DOHH2 (cell line): ENCODE data around the gene WAC.
"Not testable (repeated sequence)": the region's sequence is repeated elsewhere in the genome, so short reads cannot be mapped to it uniquely, and the experiment has no call there.

Experiments
- H3F3A ChIP-seq: fragments of 200-600 bp; sonication (generic), shearing (Covaris generic); 2 replicates; pipeline ENCODE4 v1.6.0; 2016; ENCODE audit warnings: antibody characterized with exemption, mild to moderate bottlenecking; ENCODE audit not compliant: control insufficient read depth, insufficient read depth
- H3K27ac ChIP-seq: fragments of 200-600 bp; sonication (generic); 2 replicates; pipeline ENCODE4 v1.5.1; 2014; ENCODE audit warnings: low read depth, mild to moderate bottlenecking, low read length, moderate library complexity
- H3K27me3 ChIP-seq: fragments of 200-600 bp; sonication (generic); 2 replicates; pipeline ENCODE4 v1.6.1; 2014; ENCODE audit warnings: mild to moderate bottlenecking, low read length, mixed read lengths; ENCODE audit not compliant: control insufficient read depth
- H3K36me3 ChIP-seq: fragments of 200-600 bp; sonication (generic); 2 replicates; pipeline ENCODE4 v1.6.1; 2014; ENCODE audit warnings: mild to moderate bottlenecking, low read length, moderate library complexity, mixed read lengths; ENCODE audit not compliant: control insufficient read depth
- H3K4me1 ChIP-seq: fragments of 200-600 bp; sonication (generic); 2 replicates; pipeline ENCODE4 v1.6.1; 2014; ENCODE audit warnings: mild to moderate bottlenecking, low read length, mixed read lengths; ENCODE audit not compliant: control insufficient read depth
- H3K4me2 ChIP-seq: fragments of 200-600 bp; sonication (generic); 2 replicates; pipeline ENCODE4 v1.6.0; 2014; ENCODE audit warnings: mild to moderate bottlenecking, low read length, moderate library complexity
- H3K4me3 ChIP-seq: fragments of 200-600 bp; sonication (generic); 2 replicates; pipeline ENCODE4 v1.5.1; 2014; ENCODE audit warnings: mild to moderate bottlenecking, low read length, mixed read lengths
- H3K79me2 ChIP-seq: fragments of 200-600 bp; sonication (generic); 2 replicates; pipeline ENCODE4 v1.6.1; 2014; ENCODE audit warnings: mild to moderate bottlenecking, low read length, mixed read lengths; ENCODE audit not compliant: control insufficient read depth
- H3K9me2 ChIP-seq: fragments of 200-600 bp; sonication (generic); replicated peaks from 2 replicates; pipeline ENCODE4 v1.6.1; 2014; ENCODE audit warnings: mild to moderate bottlenecking, low read length, mixed read lengths; ENCODE audit not compliant: control insufficient read depth
- H3K9me3 ChIP-seq: fragments of 200-600 bp; sonication (generic); 2 replicates; pipeline ENCODE4 v1.6.1; 2014; ENCODE audit warnings: antibody characterized with exemption, low read length, mixed read lengths; ENCODE audit not compliant: control insufficient read depth, insufficient read depth
- H4K20me1 ChIP-seq: fragments of 200-600 bp; sonication (generic); 2 replicates; pipeline ENCODE4 v1.6.0; 2014; ENCODE audit warnings: low read depth, mild to moderate bottlenecking, antibody characterized with exemption, low read length, moderate library complexity; ENCODE audit not compliant: control insufficient read depth, insufficient read depth
- EZH2phosphoT487 ChIP-seq: fragments of 200-600 bp; sonication (generic); IDR thresholded peaks from 2 replicates; pipeline ENCODE4 v1.6.1; 2017; ENCODE audit warnings: borderline replicate concordance, mild to moderate bottlenecking, antibody characterized with exemption, low read length, moderate library complexity, mixed read lengths
- TF ChIP-seq, protein P1 (sequence below): fragments of 200-600 bp; sonication (generic); IDR thresholded peaks from one replicate; pipeline ENCODE4 v1.5.1; 2014; ENCODE audit warnings: antibody characterized with exemption, mild to moderate bottlenecking, low read depth, low read length; ENCODE audit not compliant: poor library complexity, severe bottlenecking

The WAC gene

GRCh38 chr10:28509286-28509685 lies 23.6 kb upstream of the WAC start:
- H3K36me3 ChIP-seq: no peaks in the 10 kb centered on the region
- no peak for TF ChIP-seq EZH2phosphoT487
- TF ChIP-seq, protein P1, sequence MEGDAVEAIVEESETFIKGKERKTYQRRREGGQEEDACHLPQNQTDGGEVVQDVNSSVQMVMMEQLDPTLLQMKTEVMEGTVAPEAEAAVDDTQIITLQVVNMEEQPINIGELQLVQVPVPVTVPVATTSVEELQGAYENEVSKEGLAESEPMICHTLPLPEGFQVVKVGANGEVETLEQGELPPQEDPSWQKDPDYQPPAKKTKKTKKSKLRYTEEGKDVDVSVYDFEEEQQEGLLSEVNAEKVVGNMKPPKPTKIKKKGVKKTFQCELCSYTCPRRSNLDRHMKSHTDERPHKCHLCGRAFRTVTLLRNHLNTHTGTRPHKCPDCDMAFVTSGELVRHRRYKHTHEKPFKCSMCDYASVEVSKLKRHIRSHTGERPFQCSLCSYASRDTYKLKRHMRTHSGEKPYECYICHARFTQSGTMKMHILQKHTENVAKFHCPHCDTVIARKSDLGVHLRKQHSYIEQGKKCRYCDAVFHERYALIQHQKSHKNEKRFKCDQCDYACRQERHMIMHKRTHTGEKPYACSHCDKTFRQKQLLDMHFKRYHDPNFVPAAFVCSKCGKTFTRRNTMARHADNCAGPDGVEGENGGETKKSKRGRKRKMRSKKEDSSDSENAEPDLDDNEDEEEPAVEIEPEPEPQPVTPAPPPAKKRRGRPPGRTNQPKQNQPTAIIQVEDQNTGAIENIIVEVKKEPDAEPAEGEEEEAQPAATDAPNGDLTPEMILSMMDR: no peak
- no peak overlapping the region for H3K4me3 ChIP-seq
- no peak overlapping the region for H3K27ac ChIP-seq
- H3K79me2 ChIP-seq: no peaks in the 10 kb centered on the region
- no peaks in the 10 kb centered on the region for H3F3A ChIP-seq
- no peaks in the 10 kb centered on the region for H3K4me1 ChIP-seq
- no peaks in the 10 kb centered on the region; the same call in 1 of the 2 replicates for H3K27me3 ChIP-seq
- H3K9me2 ChIP-seq: no peaks in the 10 kb centered on the region
- H3K9me3 ChIP-seq: no peaks in the 10 kb centered on the region
- H3K4me2 ChIP-seq: no peak overlapping the region
- H4K20me1 ChIP-seq: no peaks in the 10 kb centered on the region

- no peaks in the 10 kb centered on the region for H3K4me1 ChIP-seq
- no peak overlapping the region for H3K27ac ChIP-seq
- no peaks in the 10 kb centered on the region for H4K20me1 ChIP-seq
- H3K4me2 ChIP-seq: no peak overlapping the region
- H3K27me3 ChIP-seq: no peaks in the 10 kb centered on the region; the same call in 1 of the 2 replicates
- H3K36me3 ChIP-seq: no peaks in the 10 kb centered on the region
- no peaks in the 10 kb centered on the region for H3K9me3 ChIP-seq
- TF ChIP-seq, protein P1: no peak
- no peak for TF ChIP-seq EZH2phosphoT487
- no peaks in the 10 kb centered on the region for H3K9me2 ChIP-seq
- H3K4me3 ChIP-seq: no peak overlapping the region
- no peaks in the 10 kb centered on the region for H3F3A ChIP-seq
- H3K79me2 ChIP-seq: no peaks in the 10 kb centered on the region
Measured at GRCh38 chr10:28514648-28515047, 18.3 kb upstream of the WAC start.

DNA sequence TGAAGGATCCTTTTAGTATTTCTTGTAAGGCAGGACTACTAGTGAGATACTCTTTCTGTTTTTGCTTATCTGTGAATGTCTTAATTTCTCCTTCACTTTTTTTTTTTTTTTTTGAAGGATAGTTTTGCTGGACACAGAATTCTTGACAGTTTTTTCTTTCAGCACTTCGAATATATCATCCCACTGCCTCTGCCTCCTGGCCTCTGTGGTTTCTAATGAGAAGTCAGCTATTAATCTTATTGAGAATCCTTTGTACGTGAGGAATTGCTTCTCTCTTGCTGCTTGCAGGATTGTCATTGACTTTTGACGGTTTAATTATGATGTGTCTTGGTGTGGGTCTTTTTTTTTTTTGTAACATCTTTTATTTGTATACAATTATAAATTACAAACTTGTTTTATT lies 12.6 kb upstream of the WAC start:
- Histone ChIP-seq H3K36me3 (peaks cover 18% of the 10 kb centered on the region), H3K27ac (no peak overlapping the region), H3F3A (no peaks in the 10 kb centered on the region), H3K9me2 (no peaks in the 10 kb centered on the region), H3K4me3 (no peak overlapping the region), H3K4me1 (no peaks in the 10 kb centered on the region), H3K79me2 (no peaks in the 10 kb centered on the region), H3K9me3 (peaks cover 5% of the 10 kb centered on the region; the same call in 1 of the 2 replicates), H3K27me3 (no peaks in the 10 kb centered on the region), H3K4me2 (no peak overlapping the region), H4K20me1 (no peaks in the 10 kb centered on the region)
- TF ChIP-seq, protein P1: no peak
- TF ChIP-seq EZH2phosphoT487: no peak

- not testable (repeated sequence) for H3K79me2 ChIP-seq, H3K27me3 ChIP-seq, H3F3A ChIP-seq, H3K9me3 ChIP-seq, H3K4me1 ChIP-seq, H3K27ac ChIP-seq, H3K9me2 ChIP-seq, H3K4me3 ChIP-seq, H3K4me2 ChIP-seq, H4K20me1 ChIP-seq
- peaks cover 23% of the 10 kb centered on the region for H3K36me3 ChIP-seq
Measured at GRCh38 chr10:28520828-28521227, 12.1 kb upstream of the WAC start.

DNA sequence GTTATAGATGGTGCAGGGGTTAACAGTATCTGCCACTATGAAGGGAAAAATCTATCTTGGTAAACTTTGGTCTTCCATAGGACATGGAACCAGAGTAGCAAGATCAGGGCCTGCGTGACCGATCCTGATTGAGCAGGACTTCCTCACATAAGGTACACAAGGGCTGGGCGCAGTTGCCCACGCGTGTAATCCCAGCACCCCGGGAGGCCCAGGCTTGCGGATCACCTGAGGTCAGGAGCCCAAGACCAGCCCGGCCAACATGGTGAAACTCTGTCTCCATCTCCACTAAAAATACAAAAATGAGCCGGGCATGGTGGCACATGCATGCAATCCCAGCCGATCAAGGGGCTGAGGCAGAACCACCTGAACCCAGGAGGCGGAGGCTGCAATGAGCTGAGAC lies 11.0 kb upstream of the WAC start:
- H3K4me1 ChIP-seq, H3K9me2 ChIP-seq, H4K20me1 ChIP-seq, H3F3A ChIP-seq, H3K4me3 ChIP-seq, H3K27me3 ChIP-seq, H3K27ac ChIP-seq, H3K79me2 ChIP-seq, H3K9me3 ChIP-seq, H3K4me2 ChIP-seq: not testable (repeated sequence)
- H3K36me3 ChIP-seq: peaks cover 29% of the 10 kb centered on the region
